Measurements from ENCODE around the gene PLB1. TPM values are rescaled to one million over a fixed set of nuclear protein-coding genes. Genes with fewer than 3 reads are reported as not detected.

Gene PLB1
- total and polyA plus RNA-seq, 5 donors, result 0.86 to 2.7 (median 2.2) TPM

DNA sequence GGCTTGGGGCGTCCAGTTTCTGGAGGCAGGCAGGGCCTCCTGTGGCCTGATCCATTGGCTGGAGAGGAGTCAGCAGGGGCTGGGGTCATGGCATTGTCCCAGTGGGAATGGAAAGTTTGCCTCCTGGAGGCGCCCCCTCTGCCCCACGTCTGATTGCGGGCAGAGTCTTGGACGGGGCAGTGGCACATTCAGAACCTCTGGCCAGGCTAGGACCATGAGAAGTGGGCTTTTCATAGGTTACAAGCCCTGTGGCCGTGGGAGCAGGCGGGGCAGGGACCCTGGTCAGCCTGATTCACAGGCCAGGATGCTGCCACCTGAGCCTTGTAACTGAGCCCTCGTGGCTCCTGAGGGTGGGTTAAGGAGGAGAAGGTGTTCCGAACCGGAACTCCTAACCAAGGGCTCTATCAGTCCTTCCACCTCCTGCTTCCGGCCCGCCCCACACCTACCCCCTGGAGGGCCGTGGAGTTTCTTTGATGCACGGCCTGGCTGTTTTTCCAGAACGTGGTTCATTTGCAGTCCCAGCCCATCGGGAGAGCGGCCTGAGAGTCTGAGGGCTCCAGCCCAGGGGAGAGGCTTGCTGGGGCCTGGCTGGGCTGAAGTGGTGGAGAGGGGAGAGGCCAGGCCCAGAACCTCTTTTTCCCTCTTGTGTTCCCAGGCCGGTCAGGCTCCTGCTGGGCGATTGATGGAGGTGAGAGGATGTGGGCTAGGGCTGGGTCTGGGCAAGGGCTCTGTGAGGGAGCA is 43.9 kb upstream of the PLB1 start:
- WGBS, result 83% methylated on average over 19 of the region's 19 CpGs
- intact Hi-C loops (cut with DNase I), result loop anchor here (2.0 to 10.0 kb wide), 5 partner anchors 697 to 750 kb away; no protein-coding TSS in a partner anchor
- Histone ChIP-seq H3K27me3 (ENCODE audit: control insufficient read depth, insufficient read depth) (no peaks in the 10 kb centered on the region), H3K4me3 (ENCODE audit: low read length) (no peak overlapping the region), H3K9me3 (ENCODE audit: control insufficient read depth, low read length) (no peaks in the 10 kb centered on the region), H3K27ac (ENCODE audit: low read length) (no peak overlapping the region), H3K4me1 (ENCODE audit: control insufficient read depth, insufficient read depth, low read length) (no peaks in the 10 kb centered on the region)
- DNase-seq, result no peak
- no peak for ATAC-seq

DNA sequence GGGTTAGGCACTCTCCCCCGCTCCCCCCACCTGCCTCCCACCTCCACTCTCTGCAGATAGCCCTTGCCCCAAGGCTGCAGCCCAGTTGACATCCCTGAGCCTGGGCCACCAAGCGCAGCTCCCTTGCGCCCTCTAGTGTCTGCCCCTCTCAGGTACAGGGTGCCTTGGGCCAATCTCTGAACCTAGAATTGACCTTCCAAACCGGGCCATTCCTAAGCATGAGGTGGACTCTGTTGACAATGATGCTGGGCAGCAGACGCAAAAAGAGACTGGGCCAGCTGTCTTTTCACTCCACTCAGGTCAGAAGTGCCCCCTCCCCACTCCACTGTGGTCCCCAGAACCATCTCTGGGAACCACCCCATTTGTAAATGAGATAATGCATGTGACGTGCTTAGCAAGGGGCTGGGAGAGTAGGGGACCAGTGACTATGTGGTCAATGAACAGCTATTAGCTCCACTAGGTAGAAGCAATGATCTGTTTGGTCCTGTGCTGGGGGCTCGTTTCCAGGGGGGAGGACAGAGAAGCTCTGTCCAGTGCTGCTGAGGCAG is 43.3 kb upstream of the PLB1 start:
- H3K27me3 ChIP-seq (ENCODE audit: control insufficient read depth, insufficient read depth), result no peaks in the 10 kb centered on the region
- intact Hi-C loops (cut with DNase I), result loop anchor here (2.0 to 10.0 kb wide), 5 partner anchors 698 to 750 kb away; no protein-coding TSS in a partner anchor
- no peak overlapping the region for H3K4me3 ChIP-seq (ENCODE audit: low read length)
- 38% methylated on average over 7 of the region's 7 CpGs for WGBS
- ATAC-seq, result peak; percentile 82 to 86
- H3K27ac ChIP-seq (ENCODE audit: low read length), result no peak overlapping the region
- H3K4me1 ChIP-seq (ENCODE audit: control insufficient read depth, insufficient read depth, low read length), result no peaks in the 10 kb centered on the region
- no peaks in the 10 kb centered on the region for H3K9me3 ChIP-seq (ENCODE audit: control insufficient read depth, low read length)
- DNase-seq, result peak; percentile 75 to 92 (median 85)

DNA sequence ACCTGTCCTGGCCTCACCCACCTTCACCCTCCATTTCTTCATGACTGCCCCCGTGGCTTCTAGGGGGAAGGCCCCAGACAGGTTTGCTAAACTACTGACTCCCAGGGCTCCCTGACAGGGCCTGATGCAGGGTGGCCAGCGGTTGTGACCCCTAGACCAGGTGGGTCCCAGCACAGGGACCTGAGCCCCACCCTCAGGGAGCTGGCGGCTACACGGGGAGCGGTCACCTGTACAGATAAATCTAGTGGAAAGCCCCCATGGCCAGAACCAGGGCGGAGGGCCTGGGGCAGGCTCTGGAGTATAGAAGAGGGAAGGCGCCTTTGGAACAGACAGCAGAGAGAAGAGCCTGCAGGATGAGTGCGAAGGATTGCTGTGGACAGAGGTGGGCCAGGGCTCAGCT is 42.5 kb upstream of the PLB1 start:
- Histone ChIP-seq H3K27me3 (ENCODE audit: control insufficient read depth, insufficient read depth) (no peaks in the 10 kb centered on the region), H3K4me3 (ENCODE audit: low read length) (no peak overlapping the region), H3K27ac (ENCODE audit: low read length) (no peak overlapping the region), H3K9me3 (ENCODE audit: control insufficient read depth, low read length) (no peaks in the 10 kb centered on the region), H3K4me1 (ENCODE audit: control insufficient read depth, insufficient read depth, low read length) (no peaks in the 10 kb centered on the region)
- 93% methylated on average over 8 of the region's 8 CpGs for WGBS
- intact Hi-C loops (cut with DNase I), result loop anchor here (2.0 to 10.0 kb wide), 5 partner anchors 699 to 751 kb away; no protein-coding TSS in a partner anchor
- ATAC-seq (no peak), DNase-seq (no peak)

DNA sequence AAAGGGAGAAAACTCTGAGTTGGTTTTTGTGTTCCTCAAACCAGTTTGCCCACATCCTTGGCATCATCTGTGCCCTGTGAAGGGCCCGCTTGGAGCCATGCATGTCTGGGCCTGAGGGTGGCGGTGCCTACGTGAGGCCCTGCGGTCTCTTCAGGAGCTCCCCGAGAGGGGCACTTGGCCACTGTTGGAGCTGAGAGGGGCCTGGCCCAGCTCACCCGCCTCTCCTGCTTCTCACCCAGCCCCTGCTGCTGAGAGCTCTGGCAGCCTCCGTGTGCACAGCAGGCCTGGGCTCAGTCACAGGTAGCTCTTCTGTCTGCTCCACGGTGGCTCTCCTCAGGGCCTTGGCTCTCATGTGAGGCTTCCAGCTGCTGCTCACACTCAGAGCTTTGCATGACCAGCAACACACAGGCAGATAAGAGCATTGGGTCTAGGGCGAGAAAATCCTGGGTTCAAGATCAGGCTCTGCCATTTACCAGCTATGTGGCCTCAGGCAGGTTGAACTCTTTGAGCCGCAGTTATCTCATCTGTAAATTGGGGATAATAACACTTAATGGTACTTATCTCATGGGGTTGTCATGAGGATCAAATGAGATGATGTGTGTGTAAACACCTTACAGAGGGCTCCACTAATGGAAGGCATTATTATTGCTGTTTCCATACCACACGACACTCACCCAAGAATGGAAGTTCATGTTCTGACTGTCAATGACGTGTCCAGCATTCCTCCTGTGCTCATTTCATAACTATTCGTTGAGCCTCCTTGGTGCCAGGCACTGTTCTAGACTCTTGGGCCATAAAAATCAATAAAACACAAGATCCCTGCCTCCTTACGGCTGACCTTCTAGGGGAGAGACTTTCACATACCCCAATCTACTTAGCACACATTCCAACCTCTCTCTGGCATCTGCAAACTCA is 41.6 kb upstream of the PLB1 start:
- Histone ChIP-seq H3K27me3 (ENCODE audit: control insufficient read depth, insufficient read depth) (no peaks in the 10 kb centered on the region), H3K27ac (ENCODE audit: low read length) (no peak overlapping the region), H3K4me3 (ENCODE audit: low read length) (no peak overlapping the region), H3K9me3 (ENCODE audit: control insufficient read depth, low read length) (no peaks in the 10 kb centered on the region), H3K4me1 (ENCODE audit: control insufficient read depth, insufficient read depth, low read length) (no peaks in the 10 kb centered on the region)
- intact Hi-C loops (cut with DNase I), result loop anchor here (5.0 to 10.0 kb wide), 3 partner anchors 699 to 752 kb away; no protein-coding TSS in a partner anchor
- WGBS, result 90% methylated on average over 14 of the region's 14 CpGs
- DNase-seq (no peak), ATAC-seq (no peak)

DNA sequence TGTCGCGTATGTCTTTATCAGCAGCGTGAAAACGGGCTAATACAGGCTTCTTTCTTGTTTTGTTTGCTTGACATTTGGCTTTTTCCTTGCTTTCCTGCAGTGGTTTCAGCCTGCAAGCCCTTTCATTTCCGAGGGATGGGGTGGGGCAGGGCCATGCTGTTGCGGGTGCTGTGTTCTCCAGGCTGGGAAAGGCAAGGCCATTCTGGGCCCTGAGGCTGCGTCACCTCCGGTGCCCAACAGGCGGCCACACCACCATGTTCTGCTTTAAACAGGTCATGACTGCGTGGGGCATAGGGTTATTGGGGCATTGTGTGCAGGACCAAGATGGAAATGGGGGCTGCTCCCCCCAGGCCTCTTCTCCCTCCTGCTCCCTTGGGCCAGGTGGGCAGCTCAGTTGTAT is 38.6 kb upstream of the PLB1 start:
- Histone ChIP-seq H3K27me3 (ENCODE audit: control insufficient read depth, insufficient read depth) (no peaks in the 10 kb centered on the region), H3K9me3 (ENCODE audit: control insufficient read depth, low read length) (no peaks in the 10 kb centered on the region), H3K4me1 (ENCODE audit: control insufficient read depth, insufficient read depth, low read length) (no peaks in the 10 kb centered on the region), H3K4me3 (ENCODE audit: low read length) (no peak overlapping the region), H3K27ac (ENCODE audit: low read length) (no peak overlapping the region)
- DNase-seq (no peak), ATAC-seq (no peak)
- intact Hi-C loops (cut with DNase I), result loop anchor here in 3 of 4 donors (10.0 kb wide), 2 partner anchors 702 to 752 kb away; no protein-coding TSS in a partner anchor
- 85% methylated on average over 10 of the region's 10 CpGs for WGBS

DNA sequence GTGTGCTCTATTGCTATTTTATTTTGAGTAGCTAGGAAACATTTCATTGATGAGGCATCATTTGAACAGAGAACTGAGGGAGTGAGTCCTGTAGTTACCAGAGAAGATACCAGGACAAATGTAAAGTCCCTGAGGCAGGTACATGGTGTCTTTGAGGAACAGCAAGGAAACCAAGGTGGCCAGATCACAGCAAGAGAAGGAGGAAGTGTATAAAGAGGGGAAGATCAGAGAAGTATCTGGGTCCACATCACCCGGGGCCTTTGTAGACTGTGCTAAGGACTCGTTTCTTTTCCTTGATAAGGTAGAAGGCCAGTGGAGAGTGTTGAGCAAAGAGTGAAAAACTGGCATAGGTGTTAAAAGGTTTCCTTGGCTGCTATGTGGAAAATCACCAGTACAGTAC is 34.8 kb upstream of the PLB1 start:
- no peaks in the 10 kb centered on the region for H3K27me3 ChIP-seq (ENCODE audit: control insufficient read depth, insufficient read depth)
- H3K4me3 ChIP-seq (ENCODE audit: low read length), result no peak overlapping the region
- H3K4me1 ChIP-seq (ENCODE audit: control insufficient read depth, insufficient read depth, low read length), result no peaks in the 10 kb centered on the region
- H3K9me3 ChIP-seq (ENCODE audit: control insufficient read depth, low read length), result no peaks in the 10 kb centered on the region
- ATAC-seq (no peak), DNase-seq (no peak)
- 59% methylated on average over 2 of the region's 2 CpGs for WGBS
- H3K27ac ChIP-seq (ENCODE audit: low read length), result no peak overlapping the region
- intact Hi-C loops (cut with DNase I), result no loop called here

DNA sequence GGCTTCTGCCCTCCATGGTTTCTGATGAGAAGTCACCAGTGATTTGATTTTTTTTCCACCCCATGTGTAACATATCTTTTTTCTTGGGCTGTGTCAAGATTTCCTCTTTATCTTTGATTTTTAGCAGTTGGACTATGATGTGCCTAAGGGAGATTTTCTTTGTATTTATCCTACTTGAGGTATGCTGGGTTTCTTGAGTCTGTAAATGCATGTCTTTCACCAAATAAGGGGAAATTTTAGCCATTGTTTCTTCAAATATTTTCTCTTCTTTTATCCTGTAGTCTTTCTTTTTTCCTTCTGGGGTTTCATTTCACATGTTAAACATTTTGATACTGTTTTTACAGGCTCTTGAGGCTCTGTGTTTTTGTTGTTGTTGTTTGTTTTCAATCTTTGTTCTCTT is 33.7 kb upstream of the PLB1 start:
- Histone ChIP-seq H3K4me3 (ENCODE audit: low read length) (no peak overlapping the region), H3K4me1 (ENCODE audit: control insufficient read depth, insufficient read depth, low read length) (no peaks in the 10 kb centered on the region), H3K27ac (ENCODE audit: low read length) (no peak overlapping the region), H3K9me3 (ENCODE audit: control insufficient read depth, low read length) (no peaks in the 10 kb centered on the region), H3K27me3 (ENCODE audit: control insufficient read depth, insufficient read depth) (no peaks in the 10 kb centered on the region)
- intact Hi-C loops (cut with DNase I), result no loop called here
- DNase-seq, result no peak
- no peak for ATAC-seq

DNA sequence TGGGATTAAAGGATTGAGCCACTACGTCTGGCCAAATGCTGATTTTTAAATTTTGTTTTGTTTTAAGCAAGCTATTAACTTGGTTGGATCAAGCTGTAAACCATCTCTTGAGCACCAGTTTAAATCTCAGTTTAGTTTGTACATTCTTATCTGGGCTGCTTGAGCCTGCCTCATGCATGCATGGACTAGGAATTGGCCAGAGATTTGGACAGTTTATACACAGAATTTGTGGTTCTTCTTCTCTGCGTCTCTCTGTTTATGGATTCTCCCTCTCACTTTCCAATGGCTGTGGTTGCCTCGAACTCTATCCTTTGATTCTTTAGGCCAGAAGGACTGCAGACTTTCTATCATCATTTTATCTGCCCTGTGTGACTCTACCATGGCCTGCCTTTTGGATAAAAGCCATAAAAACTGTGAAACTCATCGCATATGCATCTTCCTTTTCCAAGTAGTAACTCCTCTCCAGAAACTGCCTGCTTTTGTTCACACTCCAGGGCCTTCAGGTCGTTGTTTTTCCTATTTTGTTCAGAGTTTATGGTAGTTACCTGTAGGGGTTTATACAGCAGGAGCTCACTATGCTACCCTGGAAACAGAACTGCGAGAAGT is 32.5 kb upstream of the PLB1 start:
- WGBS, result 71% methylated on average over 6 of the region's 6 CpGs
- no peaks in the 10 kb centered on the region for H3K4me1 ChIP-seq (ENCODE audit: control insufficient read depth, insufficient read depth, low read length)

DNA sequence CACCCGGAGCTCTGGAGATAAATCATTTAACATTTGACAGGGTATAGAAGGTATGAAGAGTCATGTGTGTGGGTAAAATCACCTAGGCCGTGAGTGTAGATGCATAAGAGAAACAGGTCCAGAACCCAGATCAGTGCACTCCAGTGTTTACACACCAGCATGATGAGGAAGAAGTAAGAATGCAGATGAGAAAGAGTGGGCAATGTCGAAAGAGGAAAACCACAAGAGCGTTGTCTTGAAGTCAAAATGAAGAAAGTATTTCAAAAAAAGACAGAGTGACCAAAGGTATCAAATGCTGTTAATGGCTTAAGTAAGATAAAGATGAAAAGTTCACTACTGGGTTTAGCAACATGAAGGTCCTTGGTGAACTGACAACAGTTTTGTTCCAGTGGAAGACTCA is 32.0 kb upstream of the PLB1 start:
- H3K27me3 ChIP-seq (ENCODE audit: control insufficient read depth, insufficient read depth), result no peaks in the 10 kb centered on the region
- ATAC-seq (no peak), DNase-seq (no peak)
- no peak overlapping the region for H3K4me3 ChIP-seq (ENCODE audit: low read length)
- WGBS, result 84% methylated on average over 4 of the region's 4 CpGs
- no peaks in the 10 kb centered on the region for H3K4me1 ChIP-seq (ENCODE audit: control insufficient read depth, insufficient read depth, low read length)
- H3K9me3 ChIP-seq (ENCODE audit: control insufficient read depth, low read length), result no peaks in the 10 kb centered on the region
- no peak overlapping the region for H3K27ac ChIP-seq (ENCODE audit: low read length)
- intact Hi-C loops (cut with DNase I), result no loop called here

More for the DNA sequence above, 32.5 kb upstream of the PLB1 start:
- H3K27me3 ChIP-seq (ENCODE audit: control insufficient read depth, insufficient read depth), result no peaks in the 10 kb centered on the region
- intact Hi-C loops (cut with DNase I), result no loop called here
- H3K9me3 ChIP-seq (ENCODE audit: control insufficient read depth, low read length), result no peaks in the 10 kb centered on the region
- no peak for ATAC-seq
- H3K4me3 ChIP-seq (ENCODE audit: low read length), result no peak overlapping the region
- no peak for DNase-seq
- no peak overlapping the region for H3K27ac ChIP-seq (ENCODE audit: low read length)

DNA sequence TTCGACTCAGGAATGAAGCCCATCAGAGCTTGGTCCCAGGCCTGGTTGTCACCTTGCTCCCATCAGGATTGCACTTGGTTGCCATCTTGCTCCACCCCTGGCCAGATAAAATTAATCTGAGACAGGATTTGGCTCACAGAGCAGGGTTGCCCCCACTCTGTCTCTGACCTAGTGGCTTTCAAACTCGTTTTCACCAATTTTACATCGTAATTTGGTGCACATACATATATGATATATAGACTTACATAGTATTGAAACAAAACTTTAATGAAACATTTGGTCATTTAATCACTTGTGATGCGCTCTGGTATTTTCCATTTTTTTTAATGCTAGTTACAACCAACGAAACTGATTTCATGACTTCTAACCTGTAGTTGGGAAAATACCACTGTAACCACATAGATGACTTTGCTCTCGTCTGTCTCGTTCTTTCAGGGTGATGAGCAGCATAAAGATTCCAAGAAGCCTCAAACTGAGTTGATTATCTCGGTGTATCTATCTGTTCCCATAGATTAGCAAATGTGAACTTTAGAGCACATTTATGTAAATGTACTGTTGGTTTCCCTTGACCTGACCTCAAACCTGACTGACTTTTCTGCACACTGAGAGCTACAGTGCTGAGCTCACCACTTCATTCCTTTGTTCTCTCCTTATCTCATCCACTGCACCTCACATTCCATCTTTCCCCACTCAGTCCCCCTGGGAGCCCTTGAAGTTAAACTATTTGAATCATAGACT is 30.5 kb upstream of the PLB1 start:
- Histone ChIP-seq H3K9me3 (ENCODE audit: control insufficient read depth, low read length) (no peaks in the 10 kb centered on the region), H3K4me3 (ENCODE audit: low read length) (no peak overlapping the region), H3K4me1 (ENCODE audit: control insufficient read depth, insufficient read depth, low read length) (no peaks in the 10 kb centered on the region), H3K27me3 (ENCODE audit: control insufficient read depth, insufficient read depth) (no peaks in the 10 kb centered on the region), H3K27ac (ENCODE audit: low read length) (no peak overlapping the region)
- no peak for ATAC-seq
- no peak for DNase-seq
- intact Hi-C loops (cut with DNase I), result no loop called here
- 65% methylated on average over 8 of the region's 8 CpGs for WGBS
